ENCODE measurements around the gene DAB2IP.

The DAB2IP gene

DNA sequence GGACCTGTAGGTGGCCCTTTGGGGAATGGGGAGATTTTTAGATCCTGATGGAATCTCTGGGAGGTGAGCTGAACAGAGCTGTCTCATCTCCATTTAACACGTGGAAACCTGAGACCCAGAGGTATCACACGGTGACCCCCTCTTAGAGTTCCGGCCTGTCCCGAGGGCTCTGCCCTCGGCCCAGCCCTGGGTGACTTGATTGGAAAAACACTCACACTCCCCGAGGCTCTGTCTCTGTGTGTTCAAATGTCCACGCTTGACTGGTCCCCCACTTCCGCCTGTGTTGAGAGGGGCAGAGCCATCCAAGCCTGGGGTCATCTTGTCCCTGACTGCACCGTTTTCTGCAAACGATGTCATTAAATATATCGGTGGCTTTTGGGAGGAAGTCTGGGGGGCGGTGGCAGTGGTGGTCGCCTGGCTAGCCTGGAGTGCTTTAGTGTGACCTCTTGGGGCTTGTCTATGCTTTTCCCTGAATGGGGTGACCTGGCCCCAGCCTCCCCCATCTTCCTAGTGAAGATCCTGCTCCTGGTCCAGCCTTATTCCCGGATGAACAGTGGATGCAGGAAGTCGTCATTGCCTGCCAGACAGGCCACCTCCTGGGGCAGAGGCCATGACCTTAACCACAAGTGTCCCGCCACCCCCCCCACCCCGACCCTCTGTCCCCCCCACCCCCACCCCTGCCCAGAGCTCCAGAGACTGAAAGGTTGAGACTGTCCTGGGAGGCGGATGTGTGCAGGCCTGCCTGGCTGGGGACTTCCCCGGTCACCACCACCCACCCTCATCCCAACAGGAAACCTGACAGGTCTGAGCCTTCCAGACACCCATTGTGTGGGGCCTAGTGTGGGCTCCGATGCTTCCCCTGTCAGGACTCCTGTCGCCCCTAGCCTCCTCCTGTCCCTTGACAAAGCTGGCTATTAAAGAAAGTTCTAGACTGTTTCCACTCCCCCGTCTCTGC lies 5.3 kb upstream of the DAB2IP start:
- no peak for DNase-seq

DNA sequence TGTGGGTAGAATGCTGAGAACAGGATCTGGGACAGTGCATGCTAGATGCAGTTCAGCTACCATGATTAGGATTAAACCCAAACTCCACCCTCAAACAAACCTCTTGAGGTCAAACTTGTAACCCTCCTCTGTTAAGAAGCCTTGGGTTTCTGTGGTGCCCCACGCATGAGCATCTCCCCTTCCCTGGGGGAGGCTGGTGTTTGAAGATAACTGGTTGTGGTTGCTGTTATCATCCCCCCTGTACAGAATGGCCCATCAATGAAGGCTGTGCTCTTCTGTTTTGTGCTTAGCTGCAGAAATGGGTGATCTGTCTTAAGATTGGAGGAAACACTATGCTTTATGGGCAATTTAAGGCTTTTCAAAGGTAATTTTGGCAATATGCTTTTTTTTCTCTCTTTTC lies 4.4 kb upstream of the DAB2IP start:
- no peak for DNase-seq

DNA sequence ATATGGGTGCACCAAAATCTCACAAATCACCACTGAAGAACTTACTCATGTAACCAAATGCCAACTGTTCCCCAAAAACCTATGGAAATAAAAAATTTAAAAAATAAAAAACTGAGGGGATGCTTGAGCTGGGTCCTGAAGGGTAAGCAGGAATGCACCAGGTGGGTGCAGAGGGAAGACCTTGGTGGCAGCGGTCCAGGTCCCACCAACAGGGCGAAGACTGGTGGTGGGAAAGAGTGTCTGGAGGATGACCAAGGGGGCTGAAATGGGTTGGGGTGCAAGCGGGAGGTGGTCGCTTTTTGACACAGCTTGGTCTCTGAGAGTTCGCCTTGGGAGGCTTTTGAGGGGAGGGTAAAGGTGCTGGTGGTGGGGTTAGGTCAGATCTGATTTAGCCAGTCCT lies 3.3 kb upstream of the DAB2IP start:
- no peak for DNase-seq

DNA sequence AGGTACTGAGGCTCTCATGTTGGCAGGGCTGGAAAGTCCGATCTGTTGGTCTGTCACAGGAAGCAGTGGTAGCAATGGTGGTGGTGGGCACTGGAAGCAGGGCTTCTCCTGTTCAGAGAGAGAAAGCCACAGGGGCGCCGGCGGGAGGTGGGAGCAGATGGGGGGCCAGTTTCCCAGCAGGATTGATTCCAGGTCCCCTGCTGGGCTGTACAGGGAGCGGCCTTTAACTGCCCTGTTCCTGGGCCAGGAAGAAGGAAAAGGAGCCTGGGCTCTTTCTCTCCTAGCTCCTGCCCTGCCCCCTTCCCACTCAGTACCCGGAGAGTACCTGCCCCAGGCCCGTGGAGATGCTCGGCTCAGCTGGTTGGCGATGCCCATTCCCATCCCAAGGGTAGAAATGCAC lies 2.6 kb upstream of the DAB2IP start:
- DNase-seq = no peak

DNA sequence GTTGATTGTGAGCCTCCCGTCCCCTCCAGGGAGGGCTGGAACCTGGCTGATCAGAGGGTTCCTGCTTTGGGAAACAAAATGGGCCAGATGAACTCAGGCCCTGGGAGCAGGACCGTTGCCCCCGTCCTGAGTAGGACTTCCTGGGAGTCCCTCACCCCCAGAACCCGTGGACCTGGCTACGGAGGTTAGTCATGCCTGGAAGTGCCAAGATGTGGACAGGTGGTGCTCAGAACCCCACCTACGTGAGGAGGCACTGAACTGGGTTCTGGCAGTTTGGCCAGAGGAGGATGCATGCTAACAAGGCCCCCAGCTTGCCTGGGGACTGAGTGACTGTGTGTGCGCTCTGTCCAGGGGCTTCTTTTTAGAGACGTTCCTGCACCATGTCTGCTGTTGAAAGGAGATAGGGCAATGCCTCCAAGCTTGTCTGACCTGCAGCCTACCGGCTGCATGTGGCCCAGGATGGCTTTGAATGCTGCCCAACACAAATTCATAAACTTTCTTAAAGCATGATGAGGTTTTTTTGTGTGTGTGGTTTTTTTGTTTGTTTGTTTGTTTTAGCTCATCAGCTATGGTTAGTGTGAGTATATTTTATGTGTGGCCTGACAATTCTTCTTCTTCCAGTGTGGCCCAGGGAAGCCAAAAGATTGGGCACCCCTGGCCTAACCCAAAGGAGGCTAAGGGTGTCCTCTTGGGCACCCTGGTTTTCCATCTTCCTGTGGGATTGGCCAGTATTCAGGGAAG lies 1.8 kb upstream of the DAB2IP start:
- DNase-seq = no peak

DNA sequence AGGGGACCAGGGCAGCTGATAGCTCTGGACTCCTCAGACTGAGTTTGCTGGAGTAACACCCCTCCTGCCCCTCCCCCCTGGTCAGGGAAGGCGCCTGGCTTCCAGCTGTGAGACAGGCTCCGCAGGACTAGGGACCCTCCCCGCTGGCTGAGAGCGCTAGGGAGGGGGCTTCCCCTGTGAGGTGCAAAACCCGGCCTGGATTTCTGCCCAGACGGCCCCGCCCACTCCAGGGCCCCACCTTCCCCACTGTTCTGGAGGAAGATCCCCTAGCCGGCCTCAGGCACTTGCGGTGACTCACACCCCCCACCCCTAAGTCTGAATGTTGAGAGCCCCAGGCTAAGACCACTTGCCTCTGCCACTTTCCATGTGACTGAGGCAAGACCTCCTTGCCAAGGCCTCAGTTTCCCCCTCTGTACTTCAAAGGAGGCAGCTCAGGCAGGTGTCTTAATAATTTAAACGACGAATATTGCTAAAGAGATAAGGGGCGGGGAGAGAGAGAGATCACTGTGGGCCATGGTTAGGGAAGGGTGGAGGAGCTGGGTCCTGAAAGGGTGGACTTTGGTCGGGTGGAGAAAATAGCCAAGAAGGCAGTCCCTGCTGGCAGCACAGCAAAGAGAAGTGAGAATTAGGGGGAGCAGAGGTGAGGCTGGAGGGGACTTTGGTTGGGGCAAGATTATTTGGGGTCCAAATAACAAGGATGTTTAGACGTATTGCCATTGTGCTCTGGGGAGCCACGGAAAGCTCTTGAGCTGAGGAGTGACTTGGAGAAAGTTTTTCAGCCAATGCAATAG lies 1.0 kb upstream of the DAB2IP start:
- no peak for DNase-seq

DNA sequence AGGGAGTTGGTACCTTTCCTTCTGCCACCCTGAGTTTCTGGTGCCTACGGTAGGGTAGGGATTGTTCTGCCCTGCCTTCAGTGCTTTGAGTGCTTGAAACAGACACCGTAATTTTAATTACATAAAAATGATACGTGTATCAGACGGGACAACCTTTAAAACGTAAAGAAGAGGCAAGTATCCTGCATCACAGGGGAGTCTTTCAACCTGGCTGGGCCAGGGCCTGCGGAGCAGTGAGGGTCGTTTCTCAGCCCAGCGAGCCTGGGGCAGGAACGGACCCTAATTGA lies 483 bp upstream of the DAB2IP start:
- no peak for DNase-seq

DNA sequence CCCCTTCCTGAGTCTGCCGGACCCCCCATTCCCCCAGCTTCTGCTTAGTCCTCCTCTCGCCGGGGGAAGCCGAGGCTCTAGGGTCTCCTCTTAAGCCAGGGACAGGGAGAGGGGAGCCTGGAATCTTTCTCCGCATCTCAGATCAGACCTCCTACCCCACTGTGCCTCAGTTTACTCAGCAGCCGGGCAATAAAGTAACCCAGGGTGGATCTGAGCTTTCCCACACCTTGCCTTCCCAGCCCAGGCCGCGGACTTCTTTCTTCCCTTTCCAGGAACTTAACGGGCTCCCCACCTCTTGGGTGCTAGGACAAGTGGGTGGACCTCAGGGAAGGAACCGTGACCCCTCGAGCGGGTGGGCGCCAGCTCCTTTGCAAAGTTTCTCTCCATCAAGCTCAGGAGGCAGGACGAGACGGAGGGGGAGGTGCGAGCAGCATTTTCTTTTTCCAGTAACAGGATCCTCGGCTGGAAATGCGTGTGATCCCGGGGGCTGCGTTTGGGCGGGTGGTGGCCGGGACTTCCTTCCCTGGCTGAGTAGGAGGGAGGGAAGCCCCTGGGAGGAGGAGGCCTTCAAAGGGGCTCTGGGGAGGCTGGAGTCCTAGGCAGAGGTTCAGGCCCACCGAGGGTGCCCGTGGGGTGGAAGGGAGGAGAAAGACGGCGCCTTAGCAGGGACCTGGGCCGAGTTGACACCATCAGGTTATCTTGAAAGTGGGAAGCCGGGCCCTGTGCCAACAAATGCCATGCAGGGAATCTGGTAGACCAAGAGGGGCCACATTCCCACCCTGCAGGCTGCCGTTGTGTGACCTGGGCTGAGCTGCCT lies 795 bp downstream of the DAB2IP start:
- no peak for DNase-seq

DNA sequence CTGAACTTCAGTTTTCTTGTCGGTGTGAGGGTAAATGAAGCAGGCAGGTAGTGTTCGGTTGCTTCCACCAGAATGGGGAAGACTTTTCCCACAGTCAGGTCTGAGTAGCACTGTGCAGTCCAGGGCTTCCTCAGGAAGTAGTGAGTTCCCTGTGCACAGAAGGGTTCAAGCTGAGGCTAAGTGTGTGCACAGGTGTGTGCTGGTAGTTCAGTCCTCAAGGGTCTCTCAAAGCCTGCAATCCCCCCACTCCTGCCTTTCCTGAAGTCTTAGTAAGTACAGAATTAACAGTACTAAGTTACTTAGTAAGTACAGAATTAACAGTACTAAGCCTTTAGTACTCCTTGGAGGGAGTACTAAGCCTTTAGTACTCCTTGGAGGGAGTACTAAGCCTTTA lies 1.4 kb downstream of the DAB2IP start:
- no peak for DNase-seq

DNA sequence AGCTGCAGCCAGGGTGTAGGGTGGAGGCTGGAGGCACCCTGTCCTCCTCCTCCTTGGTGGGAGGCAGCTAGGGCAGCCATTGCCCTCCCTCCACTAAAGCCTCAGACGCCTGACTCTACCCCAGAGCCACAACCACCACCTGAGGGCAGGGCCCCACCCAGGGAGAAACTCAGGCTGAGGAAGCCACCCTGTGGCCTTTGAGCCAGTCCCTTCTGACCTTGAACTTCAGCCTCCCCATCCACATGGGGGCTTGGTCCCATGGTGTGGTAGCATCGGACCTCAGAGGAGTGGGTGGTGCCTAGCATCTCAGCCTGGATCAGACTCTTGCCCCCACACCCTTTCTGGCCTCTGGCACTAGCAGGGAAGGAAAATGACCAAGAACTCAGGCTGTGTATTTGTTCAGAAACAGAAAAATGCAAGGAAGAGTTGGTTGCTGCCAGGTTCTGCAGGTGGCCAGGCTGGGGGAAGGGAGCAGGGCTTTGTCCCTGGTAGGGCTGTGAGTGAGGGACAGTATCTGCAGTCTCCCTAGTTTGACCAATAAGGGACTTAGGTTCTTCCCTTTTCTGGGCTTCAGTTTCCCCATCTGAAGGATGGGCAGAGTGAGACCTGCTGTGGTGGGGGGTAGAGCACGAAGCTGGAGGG lies 3.2 kb downstream of the DAB2IP start:
- DNase-seq = no peak

DNA sequence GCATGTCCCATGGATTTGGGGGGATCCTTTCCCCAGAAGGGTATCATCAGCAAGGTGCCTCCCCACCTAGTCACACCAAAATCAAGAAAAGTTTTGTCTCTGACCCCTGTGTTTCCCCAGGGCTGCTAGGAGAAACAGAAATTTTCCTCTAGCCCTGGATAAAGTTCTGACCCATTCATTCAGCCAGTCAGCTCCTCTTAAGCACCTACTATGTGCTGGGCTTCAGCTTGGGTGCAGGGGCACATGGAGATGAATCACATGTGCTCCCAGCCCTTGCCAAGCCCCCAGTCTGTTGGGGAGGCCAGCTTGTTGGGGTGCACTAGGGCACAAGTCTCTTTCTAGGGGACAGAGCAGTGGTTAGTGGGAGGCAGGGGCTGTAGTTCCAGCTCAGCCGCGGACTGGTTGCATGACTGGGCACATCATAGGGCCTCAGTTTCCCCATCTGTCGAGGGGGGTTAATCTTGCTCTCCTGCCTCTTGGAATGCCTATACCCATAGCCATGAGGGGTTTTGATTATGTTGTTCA lies 3.9 kb downstream of the DAB2IP start:
- DNase-seq = no peak

DNA sequence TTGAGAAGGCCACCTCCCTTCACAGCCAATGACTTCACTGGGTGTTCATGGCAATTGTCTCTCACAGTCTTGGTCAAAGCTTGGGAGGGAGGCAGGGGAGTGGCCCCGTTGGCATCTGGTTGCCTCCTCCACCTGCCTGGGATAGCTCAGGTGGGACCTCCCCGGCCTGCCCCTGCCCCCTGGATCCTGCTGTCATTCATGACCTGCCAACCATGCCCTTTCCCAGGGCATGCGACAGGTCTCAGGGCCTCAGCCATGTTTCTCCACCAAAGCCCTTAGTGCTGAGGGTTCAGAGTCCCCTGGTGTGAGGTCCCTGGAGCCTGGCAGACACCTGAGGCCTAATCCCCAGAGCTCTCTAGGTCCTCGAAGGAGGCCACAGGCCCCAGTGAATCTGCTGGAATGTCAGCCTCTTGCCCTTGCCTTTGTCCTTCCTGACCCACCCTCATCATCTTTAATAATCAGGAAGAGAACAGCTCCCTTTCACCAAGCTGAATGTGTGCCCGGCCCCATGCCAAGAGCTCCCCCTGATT lies 5.6 kb downstream of the DAB2IP start:
- DNase-seq = no peak

DNA sequence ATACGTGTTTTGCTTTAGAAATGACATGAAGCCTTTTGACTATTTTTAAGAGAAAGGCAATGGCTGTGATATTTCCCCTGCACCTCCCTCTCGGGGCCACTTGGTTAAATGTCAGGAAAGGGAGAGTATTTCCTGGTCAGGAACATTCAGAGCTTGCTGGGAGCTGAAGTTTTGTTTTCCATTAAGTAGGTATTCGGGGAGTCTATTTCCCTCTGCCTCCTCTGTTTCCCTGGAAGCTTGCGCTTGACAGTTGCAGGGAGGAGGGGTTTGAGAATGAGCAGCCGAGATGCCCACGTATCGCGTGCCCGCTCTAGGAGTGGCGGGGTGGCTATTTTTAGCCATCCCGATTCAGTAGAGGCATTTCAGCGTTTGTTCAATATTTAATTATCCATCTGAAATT lies 6.7 kb downstream of the DAB2IP start:
- DNase-seq = no peak

DNA sequence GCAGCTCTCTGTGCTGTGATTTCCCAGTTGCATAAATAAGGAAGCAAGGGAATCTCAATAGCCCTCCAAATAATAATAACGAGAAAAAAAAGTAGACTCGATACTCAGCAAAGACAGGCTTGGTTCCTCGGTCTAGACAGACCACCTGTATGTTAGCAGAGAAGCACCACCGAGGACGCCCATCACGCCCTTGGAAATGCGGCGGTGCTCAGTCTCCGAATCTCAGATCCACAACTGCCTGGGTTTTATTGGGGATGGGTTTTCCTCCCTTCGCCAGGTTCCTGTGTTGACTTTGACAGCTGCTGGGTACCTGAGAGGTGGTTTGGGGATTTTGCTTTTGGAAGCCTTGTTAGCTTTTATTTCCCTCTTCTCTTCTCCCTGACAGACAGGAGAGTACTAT lies 7.2 kb downstream of the DAB2IP start:
- DNase-seq = no peak

DNA sequence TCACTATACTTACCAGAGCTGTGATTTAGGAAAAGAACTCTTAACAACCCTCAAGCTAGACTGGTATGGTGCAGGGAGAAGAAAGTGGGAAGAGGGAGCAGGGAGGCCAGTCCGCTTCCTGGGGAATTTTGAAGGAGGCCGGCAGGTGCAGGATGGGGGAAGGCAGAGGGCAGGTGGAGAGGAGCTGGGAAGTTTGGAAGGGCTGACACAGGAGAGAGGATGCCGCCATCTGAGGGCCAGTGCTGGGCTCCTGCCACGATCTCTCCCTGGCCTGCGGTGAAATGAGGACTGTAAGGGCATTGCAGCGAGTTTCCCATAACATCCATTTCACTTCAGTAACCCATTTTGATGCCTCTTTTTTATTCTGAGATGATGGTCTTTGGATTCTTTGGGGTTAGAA lies 8.9 kb downstream of the DAB2IP start:
- DNase-seq = no peak

DNA sequence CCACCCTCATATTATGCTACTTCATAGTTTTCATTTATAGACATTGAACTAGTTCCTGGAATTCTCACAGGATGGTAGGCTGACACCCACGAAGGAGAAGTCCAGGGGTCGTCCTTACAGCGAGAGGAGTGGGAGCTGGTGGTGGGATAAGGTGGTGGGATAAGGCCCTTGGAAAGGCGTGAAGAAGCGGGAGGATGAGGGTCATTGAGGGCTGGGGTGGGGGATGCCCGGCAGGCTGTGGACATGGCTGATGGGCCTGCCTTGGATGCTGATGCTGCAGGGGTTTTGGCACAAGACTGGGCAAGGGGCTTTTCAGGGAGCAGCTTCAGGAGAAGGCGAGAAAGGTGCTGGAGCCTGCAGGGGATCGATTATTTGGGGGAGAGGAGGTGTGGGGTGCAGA lies 9.4 kb downstream of the DAB2IP start:
- no peak for DNase-seq

DNA sequence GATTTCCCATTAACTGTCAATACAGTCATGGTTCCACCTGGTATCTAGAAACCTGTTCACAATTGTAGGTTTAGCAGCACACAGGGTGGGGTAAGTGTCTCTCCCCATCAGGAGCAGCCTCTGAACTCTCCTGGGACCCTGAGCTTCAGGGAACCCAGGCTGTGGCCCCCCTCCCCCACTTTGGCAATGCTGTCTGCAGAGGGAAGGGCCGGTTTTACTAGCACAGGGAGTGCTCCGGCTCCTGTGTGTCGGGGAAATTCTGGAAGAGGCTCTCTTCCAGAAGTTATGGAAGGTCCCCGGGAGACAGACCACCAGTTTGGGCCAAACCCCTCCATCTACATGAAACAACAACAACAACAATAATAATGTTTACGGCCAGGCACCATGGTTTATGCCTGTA lies 9.9 kb downstream of the DAB2IP start:
- no peak for DNase-seq

DNA sequence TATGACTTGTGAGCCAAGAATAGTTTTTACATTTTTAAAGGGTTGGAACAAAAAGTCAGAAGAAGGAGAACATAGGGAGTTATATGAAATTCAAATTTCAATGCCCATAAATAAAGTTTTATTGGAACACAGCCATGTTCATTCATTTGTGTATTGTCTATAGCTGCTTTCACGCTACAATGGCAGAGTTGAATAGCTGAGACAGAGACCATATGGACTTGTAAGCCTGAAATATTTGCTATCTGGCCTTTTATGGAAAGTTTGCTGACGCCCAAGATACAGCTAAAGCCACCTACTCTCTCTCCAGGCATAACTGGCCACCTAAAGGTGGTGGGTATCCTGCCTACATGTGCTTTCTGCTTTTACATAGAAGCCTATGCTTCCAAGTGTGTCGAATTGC lies 10.9 kb downstream of the DAB2IP start:
- no peak for DNase-seq

DNA sequence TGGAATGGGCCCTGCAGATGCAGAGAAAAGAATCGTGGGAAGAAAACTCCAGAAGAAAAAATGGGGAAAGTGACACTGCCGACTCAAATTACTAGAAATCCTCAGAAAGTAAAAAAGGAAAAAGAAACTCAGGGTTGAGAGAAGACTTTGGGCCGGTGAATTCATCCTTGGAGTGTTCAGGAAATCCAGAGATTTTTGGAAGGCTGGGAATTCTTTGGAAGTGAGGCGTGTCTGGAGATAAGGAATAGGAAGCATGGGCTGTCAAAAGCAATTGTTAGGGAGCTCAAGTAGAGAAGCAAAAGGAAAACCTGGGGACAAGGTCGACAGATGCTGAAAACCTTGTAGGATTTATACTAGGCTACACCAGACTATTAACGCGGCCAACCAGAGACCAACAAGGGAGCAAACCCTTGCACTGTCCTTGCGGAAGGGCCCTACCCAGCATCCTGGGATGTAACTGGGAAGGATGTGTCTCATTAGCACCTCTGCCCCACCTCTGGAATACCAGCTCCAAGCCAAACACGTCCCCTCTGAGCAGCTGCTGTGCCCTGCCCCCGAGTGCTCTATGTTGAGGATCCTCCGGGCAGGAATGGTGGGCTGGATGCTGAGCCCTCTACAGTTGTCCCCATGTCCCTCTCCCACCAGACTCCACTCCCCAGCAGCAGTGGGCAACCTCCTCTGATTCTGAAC lies 11.6 kb downstream of the DAB2IP start:
- no peak for DNase-seq

DNA sequence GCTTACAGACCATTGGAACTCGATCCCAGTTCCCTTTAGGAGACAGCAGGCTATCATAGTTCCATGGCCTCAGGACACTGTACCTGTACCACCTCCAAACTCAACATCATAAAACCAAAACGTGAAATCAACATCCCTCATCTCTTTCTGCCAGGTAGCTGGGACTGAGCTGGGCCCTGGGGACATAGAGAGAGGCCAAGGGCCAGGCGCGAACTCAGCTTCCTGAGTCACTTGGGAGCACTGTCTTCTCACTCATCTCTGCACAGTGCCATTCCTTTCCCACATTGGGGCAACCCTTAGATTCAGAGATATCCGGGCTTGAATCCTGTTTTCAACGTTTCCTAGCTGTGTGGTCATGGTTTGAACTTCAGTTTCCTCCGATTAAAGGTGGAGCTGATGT lies 12.2 kb downstream of the DAB2IP start:
- no peak for DNase-seq

DNA sequence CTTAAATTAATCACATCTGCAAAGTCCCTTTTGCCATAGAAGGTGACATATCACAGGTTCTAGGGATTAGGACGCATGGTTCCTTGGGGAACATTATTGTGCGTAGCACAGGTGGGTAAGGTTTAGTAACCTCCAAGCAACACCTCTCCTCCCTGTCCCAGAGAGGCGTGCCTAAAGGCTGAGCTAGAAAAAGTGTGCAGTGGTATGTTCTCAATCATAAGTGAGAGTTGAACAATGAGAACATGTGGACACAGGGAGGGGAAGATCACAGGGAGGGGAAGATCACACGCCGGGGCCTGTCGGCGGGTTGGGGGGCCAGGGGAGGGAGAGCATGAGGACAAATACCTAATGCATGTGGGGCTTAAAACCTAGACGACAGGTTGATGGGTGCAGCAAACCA lies 14.9 kb downstream of the DAB2IP start:
- DNase-seq = no peak
